Liver (tissue), 9 donors: ENCODE data around the gene ITGA6. TPM values are rescaled to one million over a fixed set of nuclear protein-coding genes. Genes with fewer than 3 reads are reported as not detected.

Source experiments
- DNase-seq: peaks from one replicate; pipeline ENCODE4 v3.0.0-alpha.2; 2017; ENCODE audit warnings: low spot score
- H3K27ac ChIP-seq, 2 donors: one replicate each; pipeline ENCODE4 v1.7.0; 2013; ENCODE audit warnings: inconsistent platforms in 2 of 2, low read length in 2 of 2, control low read depth in 1 of 2, low read depth in 1 of 2, mild to moderate bottlenecking in 1 of 2
- H3K27me3 ChIP-seq, 4 donors: one replicate each; pipeline versions ENCODE4 v1.6.1 to v1.7.0; 2013; ENCODE audit warnings: low read length in 3 of 4, inconsistent platforms in 1 of 4, mild to moderate bottlenecking in 1 of 4, moderate library complexity in 1 of 4; ENCODE audit not compliant: control insufficient read depth in 4 of 4, insufficient read depth in 4 of 4
- H3K36me3 ChIP-seq, 4 donors: one replicate each; pipeline versions ENCODE4 v1.6.1 to v1.7.0; 2013; ENCODE audit warnings: low read length in 3 of 4, mild to moderate bottlenecking in 3 of 4, low read depth in 1 of 4, moderate library complexity in 1 of 4; ENCODE audit not compliant: control insufficient read depth in 4 of 4, insufficient read depth in 3 of 4
- H3K4me1 ChIP-seq, 4 donors: one replicate each; pipeline versions ENCODE4 v1.6.1 to v1.7.0; 2013; ENCODE audit warnings: low read length in 3 of 4, mild to moderate bottlenecking in 3 of 4, moderate library complexity in 1 of 4; ENCODE audit not compliant: control insufficient read depth in 4 of 4, insufficient read depth in 4 of 4
- H3K4me3 ChIP-seq, 3 donors: one replicate each; pipeline versions ENCODE4 v1.6.1 to v1.7.0; 2013; ENCODE audit warnings: low read length in 3 of 3, control low read depth in 1 of 3, low read depth in 1 of 3, mild to moderate bottlenecking in 1 of 3
- H3K9ac ChIP-seq, 2 donors: one replicate each; pipeline ENCODE4 v1.7.0; 2013; ENCODE audit warnings: low read length in 2 of 2, mild to moderate bottlenecking in 2 of 2, moderate library complexity in 2 of 2, control low read depth in 1 of 2, low read depth in 1 of 2
- H3K9me3 ChIP-seq, 4 donors: one replicate each; pipeline versions ENCODE4 v1.6.1 to v1.7.0; 2013; ENCODE audit warnings: low read length in 3 of 4; ENCODE audit not compliant: control insufficient read depth in 4 of 4
- EGR1 ChIP-seq, 2 donors: IDR thresholded peaks; 2 replicates each; pipeline ENCODE4 v1.6.1; 2016 to 2018; ENCODE audit warnings: antibody characterized with exemption in 2 of 2, low read depth in 2 of 2
- FOXA1 ChIP-seq: IDR thresholded peaks from 2 replicates; pipeline ENCODE4 v1.6.1; 2016; ENCODE audit warnings: antibody characterized with exemption
- HNF4G ChIP-seq: IDR thresholded peaks from 2 replicates; pipeline ENCODE4 v1.6.1; 2016; ENCODE audit warnings: antibody characterized with exemption
- JUND ChIP-seq, 2 donors: IDR thresholded peaks; 2 replicates each; pipeline ENCODE4 v1.6.1; 2016; ENCODE audit warnings: antibody characterized with exemption in 2 of 2
- NR2F2 ChIP-seq: IDR thresholded peaks from 2 replicates; pipeline ENCODE4 v1.6.1; 2016; ENCODE audit warnings: antibody characterized with exemption
- RAD21 ChIP-seq, 2 donors: IDR thresholded peaks; 2 replicates each; pipeline ENCODE4 v1.6.1; 2016; ENCODE audit warnings: antibody characterized with exemption in 2 of 2, mild to moderate bottlenecking in 2 of 2
- REST ChIP-seq: IDR thresholded peaks from 2 replicates; pipeline ENCODE4 v1.6.1; 2016; ENCODE audit warnings: antibody characterized with exemption, mild to moderate bottlenecking
- TAF1 ChIP-seq: conservative IDR thresholded peaks from 2 replicates; pipeline ENCODE4 v1.6.1; 2016; ENCODE audit warnings: antibody characterized with exemption, mild to moderate bottlenecking
- YY1 ChIP-seq: IDR thresholded peaks from 2 replicates; pipeline ENCODE4 v1.6.1; 2016; ENCODE audit warnings: antibody characterized with exemption, mild to moderate bottlenecking
- WGBS: extraction: QIAGEN DNeasy Blood & Tissue Kit; methylation state at CpG from one replicate; pipeline ENCODE4 v1.1.7; 2013; 5-methylcytosine and 5-hydroxymethylcytosine counted together
- polyA plus RNA-seq, 2 donors: library from polyadenylated mRNA; stranded (reverse) in 1 of 2; unstranded in 1 of 2; fragments of 200-250 nt in 1 of 2; fragments of >200 nt in 1 of 2; fragmentation: Nextera tagmentation in 1 of 2; extraction: Ambion mirVana in 1 of 2; gene quantifications; one replicate each; pipeline versions ENCODE4 v1.2.1 to v1.2.3, GENCODE V29; 2013 to 2015
- total RNA-seq, 2 donors: library from RNA; depleted of rRNA; stranded (reverse); fragments of >200 nt; gene quantifications; one replicate each; pipeline ENCODE4 v1.2.3, GENCODE V29; 2014
- donor health status: healthy.
- donor health status: healthy.
- donor health status: healthy.
- donor health status: healthy.
- donor health status: healthy.

Gene ITGA6
- total and polyA plus RNA-seq, 4 donors: 5.8 to 21.6 (median 11.4) TPM

- TF ChIP-seq EGR1 (IDR thresholded peaks at IDR 0.05; ENCODE audit: low read depth in 2 of 2) (no peak), TAF1 (no peak), REST (peak; percentile 48), JUND (IDR thresholded peaks at IDR 0.05) (no peak), NR2F2 (peak; percentile 47)
Observed at GRCh38 chr2:172389685-172390339, 37.6 kb upstream of the ITGA6 start (continued).

DNA sequence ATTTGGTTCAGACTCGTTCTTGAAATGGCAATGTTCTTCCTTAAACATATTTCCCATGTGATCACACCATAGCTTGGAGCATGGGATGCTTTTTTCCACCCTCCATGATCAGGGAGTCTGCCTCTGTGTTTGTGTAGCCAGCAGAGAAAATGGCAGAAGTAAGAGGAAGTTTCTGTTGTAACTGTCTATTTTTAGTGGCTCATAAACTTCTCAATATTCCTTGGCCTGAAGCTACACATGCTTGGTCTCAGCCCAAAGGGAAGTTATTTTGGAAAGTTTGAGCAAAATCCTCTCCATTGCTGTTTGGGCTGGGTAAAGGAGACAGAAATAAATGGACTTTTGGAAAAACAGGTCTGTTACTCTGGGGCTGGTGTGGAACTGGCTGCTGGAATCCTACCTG, 33.4 kb upstream of the ITGA6 start:
- TF ChIP-seq YY1: peak; percentile 18
- no peak for TF ChIP-seq JUND (IDR thresholded peaks at IDR 0.05)
- H3K4me3 ChIP-seq: no peak overlapping the region
- no peaks in the 10 kb centered on the region for H3K27me3 ChIP-seq
- peaks cover 0 to 6% (median 1%) of the 10 kb centered on the region in 4 donors for H3K4me1 ChIP-seq
- no peak overlapping the region for H3K27ac ChIP-seq
- H3K9me3 ChIP-seq: no peaks in the 10 kb centered on the region
- no peak overlapping the region for H3K9ac ChIP-seq
- H3K36me3 ChIP-seq: no peaks in the 10 kb centered on the region
- 80% methylated on average over 1 of the region's 1 CpG for WGBS
- no peak for DNase-seq

- no peaks in the 10 kb centered on the region for H3K9me3 ChIP-seq
- DNase-seq: no peak
- H3K9ac ChIP-seq: no peak overlapping the region
- TF ChIP-seq FOXA1: no peak
- no peak for TF ChIP-seq NR2F2
- H3K4me3 ChIP-seq: no peak overlapping the region
- no peaks in the 10 kb centered on the region for H3K36me3 ChIP-seq
- H3K4me1 ChIP-seq: no peaks in the 10 kb centered on the region
- no peak overlapping the region for H3K27ac ChIP-seq
- whole genome bisulfite sequencing: 54% methylated on average over 3 of the region's 3 CpGs
- no peaks in the 10 kb centered on the region for H3K27me3 ChIP-seq
Observed at GRCh38 chr2:172395503-172395902, 31.9 kb upstream of the ITGA6 start.

DNA sequence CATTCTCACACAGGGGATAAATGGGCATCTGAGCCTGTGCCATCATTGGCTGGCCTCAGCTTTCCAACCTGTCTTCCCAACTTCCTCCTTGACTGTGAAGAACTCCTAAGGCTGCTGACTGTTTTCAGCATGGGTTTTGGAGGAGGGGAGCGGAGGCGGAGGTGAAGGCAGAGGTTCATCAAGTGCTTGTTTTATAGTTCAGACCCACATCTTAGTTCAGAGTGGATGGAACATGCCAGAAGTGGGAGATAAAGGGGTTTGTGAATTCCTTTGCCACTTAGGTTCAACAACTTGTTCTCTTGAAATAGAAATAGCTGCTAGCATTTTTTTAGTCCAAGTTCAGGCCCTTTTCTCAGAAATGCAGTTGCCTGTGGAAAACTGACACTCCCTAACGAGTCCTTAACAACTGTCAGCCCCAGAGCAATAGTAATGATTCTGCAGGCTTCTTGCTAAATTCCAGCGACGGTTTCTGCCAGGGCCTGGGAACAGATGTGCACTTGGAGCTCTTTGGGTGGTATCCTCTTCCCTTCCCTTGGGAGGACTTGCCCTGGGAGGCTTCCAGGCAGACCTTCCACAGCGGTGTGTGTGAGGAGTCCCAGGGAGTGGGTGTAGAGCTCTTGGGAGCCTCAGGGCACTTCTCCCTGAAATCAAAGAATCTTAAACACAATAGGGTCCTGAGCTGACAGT, 30.1 kb upstream of the ITGA6 start:
- Histone ChIP-seq H3K27ac (no peak overlapping the region), H3K27me3 (no peaks in the 10 kb centered on the region), H3K4me1 (no peaks in the 10 kb centered on the region), H3K36me3 (no peaks in the 10 kb centered on the region), H3K4me3 (no peak overlapping the region), H3K9me3 (no peaks in the 10 kb centered on the region), H3K9ac (no peak overlapping the region)
- no peak for DNase-seq
- TF ChIP-seq JUND (IDR thresholded peaks at IDR 0.05) (no peak), RAD21 (IDR thresholded peaks at IDR 0.05) (no peak), EGR1 (IDR thresholded peaks at IDR 0.05; ENCODE audit: low read depth in 2 of 2) (no peak), HNF4G (no peak)
- WGBS: 82% methylated on average over 6 of the region's 6 CpGs
